Adrenal gland (tissue), 12 donors: ENCODE results near the gene PGBD5. TPM values are rescaled to one million over a fixed set of nuclear protein-coding genes. Genes with fewer than 3 reads are reported as not detected.

Source experiments
- DNase-seq, 7 donors: peaks; one replicate each; pipeline ENCODE4 v3.0.0-alpha.2; 2019 to 2020
- H3K27ac ChIP-seq, 5 donors: fragments of 200-600 bp; sonication (generic) in 4 of 5; 1 replicate in 3 of 5; 2 replicates in 2 of 5; pipeline versions ENCODE4 v1.5.1 to v1.8.0; 2016 to 2020; ENCODE audit warnings: mild to moderate bottlenecking in 1 of 5
- H3K27me3 ChIP-seq: fragments of 200-600 bp; 2 replicates; pipeline ENCODE4 v1.8.0; 2021
- H3K36me3 ChIP-seq, 2 donors: fragments of 200-600 bp; replicated peaks in 1 of 2; 1 replicate in 1 of 2; 2 replicates in 1 of 2; pipeline versions ENCODE4 v1.5.1 to v1.8.0; 2018 to 2022
- H3K4me1 ChIP-seq, 2 donors: fragments of 200-600 bp; replicated peaks in 1 of 2; 1 replicate in 1 of 2; 2 replicates in 1 of 2; pipeline versions ENCODE4 v1.5.1 to v1.8.0; 2018 to 2021
- H3K4me3 ChIP-seq, 4 donors: fragments of 200-600 bp; sonication (generic) in 3 of 4; one replicate each; pipeline ENCODE4 v1.5.1; 2016 to 2018
- H3K9me3 ChIP-seq, 3 donors: fragments of 200-600 bp; sonication (generic) in 1 of 3; replicated peaks in 1 of 3; 1 replicate in 2 of 3; 2 replicates in 1 of 3; pipeline versions ENCODE4 v1.5.1 to v1.8.0; 2016 to 2021
- POLR2A ChIP-seq, 2 donors: fragments of 450-650 bp; IDR thresholded peaks; one replicate each; pipeline ENCODE4 v1.6.1; 2017; ENCODE audit warnings: antibody characterized with exemption in 2 of 2, mild to moderate bottlenecking in 2 of 2, moderate library complexity in 1 of 2
- WGBS, 4 donors: extraction: QIAGEN DNeasy Blood & Tissue Kit in 2 of 4; methylation state at CpG; one replicate each; pipeline versions ENCODE4 v1.1.5 to v1.1.7; 2013 to 2017; 5-methylcytosine and 5-hydroxymethylcytosine counted together
- intact Hi-C, 2 donors: fragments of 100-400 bp; cut with DNase I; formaldehyde crosslinking; loops; one replicate each; pipeline versions ENCODE4 v1.14.1 to v1.15.0; 2022 to 2023
- polyA plus RNA-seq, 3 donors: library from polyadenylated mRNA; stranded (reverse); fragments of 200-250 nt in 2 of 3; fragments of 350-450 nt in 1 of 3; fragmentation: Illumina TruSeq in 1 of 3; extraction: RNeasy Lipid Tissue Mini Kit (QIAGEN cat#74804) in 1 of 3; gene quantifications; one replicate each; pipeline ENCODE4 v1.2.3, GENCODE V29; 2013 to 2014
- total RNA-seq, 9 donors: library from RNA; depleted of rRNA in 4 of 9; stranded (reverse); fragments of >200 nt in 4 of 9; fragments of 120-200 nt in 1 of 9; fragmentation: NEBNext Ultra II Directional in 1 of 9; extraction: Animal tissue kit (Norgen Biotek cat#: 25700) in 1 of 9; gene quantifications; one replicate each; pipeline versions ENCODE4 v1.1.0 to v1.2.4, GENCODE V29; 2013 to 2023
- TF ChIP-seq, protein P1 (sequence below), 6 experiments: fragments of 450-650 bp in 4 of 6; fragments of 200-600 bp in 2 of 6; sonication (generic) in 1 of 6; IDR thresholded peaks; 1 replicate in 5 of 6; 2 replicates in 1 of 6; pipeline versions ENCODE4 v1.5.1 to v1.8.0; 2016 to 2021; ENCODE audit warnings: antibody characterized with exemption in 6 of 6, mild to moderate bottlenecking in 2 of 6, moderate library complexity in 1 of 6
- donor health status: healthy with polysubstance abuse.
- donor health status: Bipolar disorder and iron deficiency.
- donor health status: DM: yes; HTN: yes; CAD: no.
- donor health status: DM: no; HTN: no; CAD: no.
- donor health status: DM: no; HTN: no; CAD: no.
- donor health status: DM: yes; HTN: yes; CAD: no.

The PGBD5 gene
- total and polyA plus RNA-seq, 12 donors: 1.5 to 27.9 (median 9.9) TPM

DNA sequence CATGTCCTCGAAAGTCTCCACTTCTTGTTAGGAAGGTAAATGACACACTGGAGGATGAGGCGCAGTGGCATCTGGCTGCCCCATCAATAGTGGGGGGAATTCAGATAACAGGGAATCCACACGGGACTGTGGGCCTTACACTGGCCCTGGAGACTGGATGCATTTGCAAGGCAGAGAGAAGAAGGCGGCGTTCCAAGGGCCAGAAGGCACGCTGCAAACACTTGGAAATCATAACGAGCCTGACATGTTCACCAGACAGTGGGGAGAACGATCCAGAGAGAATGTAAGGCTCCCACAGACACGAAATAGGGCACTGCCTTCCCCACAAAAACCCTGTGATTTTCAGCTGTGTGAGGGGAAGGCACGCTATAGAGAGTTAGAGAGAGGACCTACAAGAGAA is 70.5 kb downstream of the PGBD5 start:
- Histone ChIP-seq H3K4me1 (peaks cover 13 to 14% of the 10 kb centered on the region in 2 donors), H3K36me3 (no peaks in the 10 kb centered on the region), H3K4me3 (no peak overlapping the region), H3K27ac (no peak overlapping the region), H3K27me3 (no peaks in the 10 kb centered on the region), H3K9me3 (no peaks in the 10 kb centered on the region)
- intact Hi-C loops: no loop called here
- no peak for DNase-seq
- TF ChIP-seq, protein P1, sequence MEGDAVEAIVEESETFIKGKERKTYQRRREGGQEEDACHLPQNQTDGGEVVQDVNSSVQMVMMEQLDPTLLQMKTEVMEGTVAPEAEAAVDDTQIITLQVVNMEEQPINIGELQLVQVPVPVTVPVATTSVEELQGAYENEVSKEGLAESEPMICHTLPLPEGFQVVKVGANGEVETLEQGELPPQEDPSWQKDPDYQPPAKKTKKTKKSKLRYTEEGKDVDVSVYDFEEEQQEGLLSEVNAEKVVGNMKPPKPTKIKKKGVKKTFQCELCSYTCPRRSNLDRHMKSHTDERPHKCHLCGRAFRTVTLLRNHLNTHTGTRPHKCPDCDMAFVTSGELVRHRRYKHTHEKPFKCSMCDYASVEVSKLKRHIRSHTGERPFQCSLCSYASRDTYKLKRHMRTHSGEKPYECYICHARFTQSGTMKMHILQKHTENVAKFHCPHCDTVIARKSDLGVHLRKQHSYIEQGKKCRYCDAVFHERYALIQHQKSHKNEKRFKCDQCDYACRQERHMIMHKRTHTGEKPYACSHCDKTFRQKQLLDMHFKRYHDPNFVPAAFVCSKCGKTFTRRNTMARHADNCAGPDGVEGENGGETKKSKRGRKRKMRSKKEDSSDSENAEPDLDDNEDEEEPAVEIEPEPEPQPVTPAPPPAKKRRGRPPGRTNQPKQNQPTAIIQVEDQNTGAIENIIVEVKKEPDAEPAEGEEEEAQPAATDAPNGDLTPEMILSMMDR (IDR thresholded peaks at IDR 0.05): no peak
- no peak for TF ChIP-seq POLR2A (IDR thresholded peaks at IDR 0.05)
- WGBS, 4 donors: 83 to 92% (median 90%) methylated on average over 10 of the region's 10 CpGs

DNA sequence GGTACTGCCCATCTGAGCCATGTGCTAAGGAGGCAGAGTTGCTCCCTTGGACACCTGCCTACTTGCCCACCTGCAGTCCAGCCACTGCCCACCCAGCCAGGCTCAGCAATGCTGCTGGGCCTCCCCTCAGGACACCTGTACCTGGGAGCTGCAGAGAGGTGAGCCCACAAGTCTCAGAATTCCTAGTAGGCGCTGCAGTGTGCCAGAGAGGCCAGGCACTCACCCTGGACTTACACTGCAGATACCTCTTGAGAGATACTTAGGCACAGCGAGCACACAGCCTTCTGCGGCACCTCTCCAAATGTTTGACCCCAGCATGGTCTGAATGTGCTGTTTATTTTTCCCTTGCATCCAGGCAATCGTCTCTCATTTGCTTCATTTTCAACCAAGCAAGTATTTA is 71.0 kb downstream of the PGBD5 start:
- TF ChIP-seq POLR2A (IDR thresholded peaks at IDR 0.05): no peak
- TF ChIP-seq, protein P1 (IDR thresholded peaks at IDR 0.05): no peak
- intact Hi-C loops: no loop called here
- DNase-seq: no peak
- no peaks in the 10 kb centered on the region for H3K27me3 ChIP-seq
- no peak overlapping the region for H3K4me3 ChIP-seq
- no peak overlapping the region for H3K27ac ChIP-seq
- 87 to 94% (median 89%) methylated on average over 3 to 4 of the region's 4 CpGs for WGBS, 4 donors
- peaks cover 18% of the 10 kb centered on the region in 2 donors for H3K4me1 ChIP-seq
- H3K36me3 ChIP-seq: no peaks in the 10 kb centered on the region
- no peaks in the 10 kb centered on the region for H3K9me3 ChIP-seq

DNA sequence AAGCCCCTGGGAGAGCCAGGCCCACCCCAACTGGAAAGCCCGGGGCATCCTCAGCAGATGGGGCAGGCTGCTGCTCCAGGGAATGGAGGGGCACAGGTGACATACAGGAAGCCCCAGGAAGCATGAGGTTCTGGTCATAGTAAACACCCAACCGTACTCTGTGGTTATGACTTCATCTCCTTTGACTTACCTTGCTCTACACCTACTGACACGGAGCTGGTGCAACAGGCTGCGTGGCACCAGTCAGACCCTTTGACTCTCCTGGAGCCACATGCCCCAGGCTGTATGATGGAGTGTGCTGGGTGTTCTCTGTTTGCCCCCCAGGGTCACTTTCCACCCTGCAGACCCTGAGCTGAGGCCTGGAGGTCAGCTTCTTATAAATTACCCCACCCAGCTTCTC is 72.1 kb downstream of the PGBD5 start:
- Histone ChIP-seq H3K36me3 (no peaks in the 10 kb centered on the region), H3K27me3 (no peaks in the 10 kb centered on the region), H3K4me1 (peaks cover 25% of the 10 kb centered on the region in 2 donors), H3K9me3 (no peaks in the 10 kb centered on the region), H3K27ac (no peak overlapping the region), H3K4me3 (no peak overlapping the region)
- no peak for DNase-seq
- no peak for TF ChIP-seq POLR2A (IDR thresholded peaks at IDR 0.05)
- TF ChIP-seq, protein P1 (IDR thresholded peaks at IDR 0.05): no peak
- intact Hi-C loops: no loop called here
- 88 to 98% (median 94%) methylated on average over 4 of the region's 4 CpGs for WGBS, 4 donors

DNA sequence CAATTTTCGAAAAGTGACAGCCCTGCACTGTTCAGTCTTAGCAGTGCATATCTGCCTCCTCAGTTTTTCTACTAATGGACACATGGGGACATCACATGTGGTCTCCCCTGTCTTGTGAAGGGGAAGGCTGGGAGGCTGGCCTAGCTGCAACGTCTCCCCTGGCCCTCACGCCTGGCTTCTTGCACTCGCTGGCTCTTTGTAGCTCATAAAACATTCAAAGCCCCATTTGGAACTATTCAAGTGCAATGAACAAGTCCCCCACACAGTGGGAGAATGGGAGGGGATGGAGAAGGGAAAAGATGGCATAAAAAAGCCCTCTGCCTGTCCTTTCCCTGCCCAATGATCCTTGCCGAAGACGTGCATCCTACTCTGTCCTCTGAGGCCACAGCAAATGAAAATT is 73.6 kb downstream of the PGBD5 start:
- intact Hi-C loops: no loop called here
- Histone ChIP-seq H3K27ac (no peak overlapping the region), H3K27me3 (no peaks in the 10 kb centered on the region), H3K4me3 (no peak overlapping the region), H3K36me3 (no peaks in the 10 kb centered on the region), H3K4me1 (peaks cover 33 to 35% of the 10 kb centered on the region in 2 donors), H3K9me3 (no peaks in the 10 kb centered on the region)
- TF ChIP-seq, protein P1 (IDR thresholded peaks at IDR 0.05): no peak
- no peak for TF ChIP-seq POLR2A (IDR thresholded peaks at IDR 0.05)
- 90 to 92% (median 91%) methylated on average over 6 of the region's 6 CpGs for WGBS, 4 donors
- no peak for DNase-seq
